ENCODE measurements around the gene DALRD3.

Gene DALRD3

DNA sequence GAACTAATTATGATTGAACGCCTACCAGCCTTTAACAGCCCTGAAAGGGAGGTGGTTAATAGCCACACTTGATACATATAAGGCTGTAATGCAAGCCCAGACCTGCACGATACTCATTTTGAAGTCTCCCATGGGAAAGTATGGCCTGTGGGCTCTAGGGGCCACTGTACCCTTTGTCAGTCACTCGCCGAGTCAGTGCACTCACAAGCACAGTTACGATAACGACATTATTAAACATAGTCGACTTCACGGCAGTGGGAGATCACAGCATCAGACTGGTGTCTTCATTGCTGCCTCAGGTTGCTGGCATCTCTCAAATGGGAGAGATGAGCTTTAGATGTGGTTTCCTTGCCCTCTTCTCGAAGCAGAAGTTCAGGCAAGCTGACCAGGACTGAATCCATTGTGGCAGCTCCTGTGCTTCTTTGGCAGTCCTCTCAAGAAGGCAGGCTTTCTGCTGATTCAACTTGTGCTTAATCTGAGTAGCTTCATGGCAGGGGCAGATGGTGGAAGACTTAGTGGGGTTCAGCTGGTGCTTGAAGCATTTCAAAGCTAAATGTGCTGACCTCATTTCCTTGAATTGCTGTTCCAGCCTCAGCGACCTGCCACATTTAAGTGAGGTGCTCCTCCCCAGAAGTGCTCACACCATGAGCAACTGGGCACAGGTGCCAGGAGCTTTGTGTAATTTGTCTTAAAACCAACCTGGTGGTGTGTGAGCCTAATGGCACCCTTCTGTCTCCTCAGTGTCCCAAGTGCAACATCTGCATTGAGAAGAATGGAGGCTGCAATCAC, 44.1 kb downstream of the DALRD3 start:
- no peak for DNase-seq

DNA sequence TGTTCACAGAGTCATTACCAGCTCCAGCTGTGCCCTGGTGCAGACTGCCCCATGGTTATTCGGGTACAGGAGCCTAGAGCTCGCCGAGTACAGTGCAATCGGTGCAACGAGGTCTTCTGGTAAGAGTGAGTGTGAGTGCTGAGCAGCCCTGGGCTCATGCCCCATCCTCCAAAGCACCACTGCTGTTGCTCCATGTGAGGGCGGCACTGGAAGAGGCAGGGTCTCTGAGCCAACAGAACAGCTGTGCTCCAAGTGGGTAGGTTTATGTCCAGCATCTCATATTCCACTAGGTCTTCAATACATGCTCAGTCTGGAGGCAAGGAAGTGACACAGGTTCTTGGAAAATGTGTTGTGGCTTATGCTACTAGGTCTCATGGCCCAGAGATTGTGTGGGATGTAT, 47.8 kb downstream of the DALRD3 start:
- no peak for DNase-seq

DNA sequence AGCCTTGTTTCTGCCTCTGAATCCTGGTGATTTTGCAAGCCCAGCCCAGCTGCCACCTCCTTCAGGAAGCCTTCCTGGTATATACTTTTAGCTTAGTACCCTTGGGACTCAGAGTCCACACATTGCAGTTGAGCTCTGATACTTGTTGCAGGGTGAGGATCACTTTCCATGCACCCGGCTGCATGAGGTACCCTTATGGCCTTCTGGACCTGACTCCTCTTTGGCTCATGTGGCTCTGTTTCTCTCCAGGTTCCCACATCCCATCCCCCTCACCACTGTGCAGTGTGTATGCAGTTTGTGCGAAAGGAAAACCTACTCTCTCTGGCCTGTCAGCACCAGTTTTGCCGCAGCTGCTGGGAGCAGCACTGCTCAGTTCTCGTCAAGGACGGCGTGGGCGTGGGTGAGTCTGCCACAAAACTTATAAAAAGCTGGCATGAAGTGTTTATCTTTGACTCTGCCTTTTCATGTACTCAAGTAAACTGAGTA, 51.5 kb downstream of the DALRD3 start:
- no peak for DNase-seq

DNA sequence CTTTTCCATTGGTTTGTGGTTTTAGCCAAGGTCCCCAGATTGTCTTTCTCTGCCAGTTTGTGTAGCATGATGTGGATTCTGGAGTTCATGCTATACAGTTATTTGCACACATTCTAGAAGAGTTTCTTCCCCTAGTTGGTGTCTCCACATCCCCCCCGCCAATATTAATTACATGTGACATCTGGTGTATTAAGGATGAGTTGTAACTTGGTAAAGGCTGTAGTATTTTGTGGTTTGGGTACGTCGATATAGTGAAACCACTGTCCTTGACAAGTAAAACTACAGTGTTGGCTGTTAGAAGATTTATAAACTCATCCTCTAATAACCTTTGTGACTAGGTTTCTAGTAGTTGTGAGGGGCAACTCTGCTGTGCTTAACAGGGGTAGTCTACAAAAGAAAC, 52.0 kb downstream of the DALRD3 start:
- DNase-seq: peak; percentile 3
